ENCODE measurements around the gene G2E3. TPM values are rescaled to one million over a fixed set of nuclear protein-coding genes. Genes with fewer than 3 reads are reported as not detected.

The G2E3 gene
- total RNA-seq, 3 donors from 2014 or later, result 14.9 to 16.3 (median 15.1) TPM

GRCh38 chr14:30658645-30659044, 99.7 kb downstream of the G2E3 start:
- no peaks in the 10 kb centered on the region for H3K9me3 ChIP-seq
- intact Hi-C loops (cut with DNase I, micrococcal nuclease), result no loop called here
- no peaks in the 10 kb centered on the region for H3K36me3 ChIP-seq (ENCODE audit: low read depth)
- TF ChIP-seq, protein P1, sequence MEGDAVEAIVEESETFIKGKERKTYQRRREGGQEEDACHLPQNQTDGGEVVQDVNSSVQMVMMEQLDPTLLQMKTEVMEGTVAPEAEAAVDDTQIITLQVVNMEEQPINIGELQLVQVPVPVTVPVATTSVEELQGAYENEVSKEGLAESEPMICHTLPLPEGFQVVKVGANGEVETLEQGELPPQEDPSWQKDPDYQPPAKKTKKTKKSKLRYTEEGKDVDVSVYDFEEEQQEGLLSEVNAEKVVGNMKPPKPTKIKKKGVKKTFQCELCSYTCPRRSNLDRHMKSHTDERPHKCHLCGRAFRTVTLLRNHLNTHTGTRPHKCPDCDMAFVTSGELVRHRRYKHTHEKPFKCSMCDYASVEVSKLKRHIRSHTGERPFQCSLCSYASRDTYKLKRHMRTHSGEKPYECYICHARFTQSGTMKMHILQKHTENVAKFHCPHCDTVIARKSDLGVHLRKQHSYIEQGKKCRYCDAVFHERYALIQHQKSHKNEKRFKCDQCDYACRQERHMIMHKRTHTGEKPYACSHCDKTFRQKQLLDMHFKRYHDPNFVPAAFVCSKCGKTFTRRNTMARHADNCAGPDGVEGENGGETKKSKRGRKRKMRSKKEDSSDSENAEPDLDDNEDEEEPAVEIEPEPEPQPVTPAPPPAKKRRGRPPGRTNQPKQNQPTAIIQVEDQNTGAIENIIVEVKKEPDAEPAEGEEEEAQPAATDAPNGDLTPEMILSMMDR (IDR thresholded peaks at IDR 0.05), result no peak
- H3K4me1 ChIP-seq (ENCODE audit: low read depth), result no peaks in the 10 kb centered on the region
- no peak for DNase-seq
- no peak for ATAC-seq
- no peak overlapping the region for H3K4me3 ChIP-seq

GRCh38 chr14:30669594-30669993, 110.6 kb downstream of the G2E3 start:
- H3K36me3 ChIP-seq (ENCODE audit: low read depth), result no peaks in the 10 kb centered on the region
- H3K9me3 ChIP-seq, result no peaks in the 10 kb centered on the region
- intact Hi-C loops (cut with DNase I, micrococcal nuclease), result no loop called here
- DNase-seq, result no peak
- TF ChIP-seq, protein P1 (IDR thresholded peaks at IDR 0.05), result no peak
- no peak overlapping the region for H3K4me3 ChIP-seq
- no peaks in the 10 kb centered on the region for H3K4me1 ChIP-seq (ENCODE audit: low read depth)
- no peak for ATAC-seq

Other genes starting within 250 kb of the G2E3 start
- 10 to 100 TPM; 55.4 to 79.3 (median 56.5) TPM for gene SCFD1, start 63.2 kb downstream of the G2E3 start, total RNA-seq

Data from mucosa of descending colon (tissue), 3 donors.